ENCODE results near the gene ZSWIM3. TPM values are rescaled to one million over a fixed set of nuclear protein-coding genes. Genes with fewer than 3 reads are reported as not detected.
"Not testable (repeated sequence)": the region's sequence is repeated elsewhere in the genome, so short reads cannot be mapped to it uniquely, and the experiment has no call there.

Gene ZSWIM3
- total and polyA plus RNA-seq, 2 donors: 4.4 to 8.0 TPM

- Histone ChIP-seq H3K9me3 (ENCODE audit: control insufficient read depth in 2 of 2, insufficient read depth in 1 of 2, low read length in 1 of 2) (peaks cover 0 to 1% of the 10 kb centered on the region in 2 donors), H3K27ac (ENCODE audit: low read depth in 1 of 2, low read length in 1 of 2) (no peak overlapping the region), H3K4me1 (ENCODE audit: control insufficient read depth in 2 of 2, insufficient read depth in 2 of 2, low read length in 2 of 2) (peaks cover 9 to 20% of the 10 kb centered on the region in 2 donors), H3K27me3 (ENCODE audit: control insufficient read depth in 2 of 2, insufficient read depth in 1 of 2, low read length in 1 of 2) (peaks cover 9 to 49% of the 10 kb centered on the region in 2 donors), H3K36me3 (ENCODE audit: control insufficient read depth in 2 of 2, insufficient read depth in 2 of 2, low read length in 1 of 2) (no peaks in the 10 kb centered on the region), H3K4me3 (ENCODE audit: low read length in 2 of 2) (no peak overlapping the region)
- DNase-seq (ENCODE audit: low read depth in 6 of 9, low spot score in 9 of 9): no peak
- WGBS: 80% methylated on average over 6 of the region's 6 CpGs
These were observed 29.7 kb upstream of the ZSWIM3 start for GRCh38 chr20:45827712-45828111.

- no peak overlapping the region for H3K4me3 ChIP-seq (ENCODE audit: low read length in 2 of 2)
- peaks cover 0 to 1% of the 10 kb centered on the region in 2 donors for H3K9me3 ChIP-seq (ENCODE audit: control insufficient read depth in 2 of 2, insufficient read depth in 1 of 2, low read length in 1 of 2)
- WGBS: 89% methylated on average over 2 of the region's 2 CpGs
- no peaks in the 10 kb centered on the region for H3K36me3 ChIP-seq (ENCODE audit: control insufficient read depth in 2 of 2, insufficient read depth in 2 of 2, low read length in 1 of 2)
- peaks cover 14 to 49% of the 10 kb centered on the region in 2 donors for H3K27me3 ChIP-seq (ENCODE audit: control insufficient read depth in 2 of 2, insufficient read depth in 1 of 2, low read length in 1 of 2)
- H3K27ac ChIP-seq (ENCODE audit: low read depth in 1 of 2, low read length in 1 of 2): no peak overlapping the region
- H3K4me1 ChIP-seq (ENCODE audit: control insufficient read depth in 2 of 2, insufficient read depth in 2 of 2, low read length in 2 of 2): peaks cover 7 to 12% of the 10 kb centered on the region in 2 donors
- no peak for DNase-seq (ENCODE audit: low read depth in 6 of 9, low spot score in 9 of 9)
These were observed 28.8 kb upstream of the ZSWIM3 start for GRCh38 chr20:45828589-45828988.

- H3K27me3 ChIP-seq (ENCODE audit: control insufficient read depth in 2 of 2, insufficient read depth in 1 of 2, low read length in 1 of 2): peaks cover 20 to 49% of the 10 kb centered on the region in 2 donors
- 94% methylated on average over 4 of the region's 4 CpGs for WGBS
- not testable (repeated sequence) for H3K27ac ChIP-seq (ENCODE audit: low read depth in 1 of 2, low read length in 1 of 2); H3K4me1 ChIP-seq (ENCODE audit: control insufficient read depth in 2 of 2, insufficient read depth in 2 of 2, low read length in 2 of 2); H3K4me3 ChIP-seq (ENCODE audit: low read length in 2 of 2); H3K36me3 ChIP-seq (ENCODE audit: control insufficient read depth in 2 of 2, insufficient read depth in 2 of 2, low read length in 1 of 2); H3K9me3 ChIP-seq (ENCODE audit: control insufficient read depth in 2 of 2, insufficient read depth in 1 of 2, low read length in 1 of 2); DNase-seq (ENCODE audit: low read depth in 6 of 9, low spot score in 9 of 9)
These were observed 27.7 kb upstream of the ZSWIM3 start for GRCh38 chr20:45829673-45830106.

- Histone ChIP-seq H3K9me3 (ENCODE audit: control insufficient read depth in 2 of 2, insufficient read depth in 1 of 2, low read length in 1 of 2) (no peaks in the 10 kb centered on the region), H3K4me1 (ENCODE audit: control insufficient read depth in 2 of 2, insufficient read depth in 2 of 2, low read length in 2 of 2) (peaks cover 6 to 7% of the 10 kb centered on the region in 2 donors), H3K27me3 (ENCODE audit: control insufficient read depth in 2 of 2, insufficient read depth in 1 of 2, low read length in 1 of 2) (peaks cover 22 to 48% of the 10 kb centered on the region in 2 donors), H3K36me3 (ENCODE audit: control insufficient read depth in 2 of 2, insufficient read depth in 2 of 2, low read length in 1 of 2) (no peaks in the 10 kb centered on the region), H3K27ac (ENCODE audit: low read depth in 1 of 2, low read length in 1 of 2) (no peak overlapping the region), H3K4me3 (ENCODE audit: low read length in 2 of 2) (no peak overlapping the region)
- no peak for DNase-seq (ENCODE audit: low read depth in 6 of 9, low spot score in 9 of 9)
- WGBS: 77% methylated on average over 4 of the region's 4 CpGs
These were observed 24.8 kb upstream of the ZSWIM3 start for GRCh38 chr20:45832619-45833018.

- 7% methylated on average over 35 of the region's 35 CpGs for WGBS
These were observed 24.2 kb upstream of the ZSWIM3 start, which contains the start of gene SNX21 for GRCh38 chr20:45833030-45833882. Gene SNX21 (plus strand): TSS chr20:45833799. CDS start chr20:45833920, 121 bp downstream.

GRCh38 chr20:45833883-45834796, 23.3 kb upstream of the ZSWIM3 start:
- peak in 1 of 9 donors; percentile 49 for DNase-seq (ENCODE audit: low read depth in 6 of 9, low spot score in 9 of 9)
- H3K36me3 ChIP-seq (ENCODE audit: control insufficient read depth in 2 of 2, insufficient read depth in 2 of 2, low read length in 1 of 2): no peaks in the 10 kb centered on the region
- H3K4me1 ChIP-seq (ENCODE audit: control insufficient read depth in 2 of 2, insufficient read depth in 2 of 2, low read length in 2 of 2): peaks cover 6 to 7% of the 10 kb centered on the region in 2 donors
- H3K27ac ChIP-seq (ENCODE audit: low read depth in 1 of 2, low read length in 1 of 2): peak overlapping the region in 1 of 2 donors; percentile 65
- WGBS: 15% methylated on average over 71 of the region's 71 CpGs
- H3K9me3 ChIP-seq (ENCODE audit: control insufficient read depth in 2 of 2, insufficient read depth in 1 of 2, low read length in 1 of 2): no peaks in the 10 kb centered on the region
- H3K4me3 ChIP-seq (ENCODE audit: low read length in 2 of 2): peak overlapping the region; percentile 27 to 62
- H3K27me3 ChIP-seq (ENCODE audit: control insufficient read depth in 2 of 2, insufficient read depth in 1 of 2, low read length in 1 of 2): peaks cover 22 to 45% of the 10 kb centered on the region in 2 donors

More at GRCh38 chr20:45833030-45833882, 24.2 kb upstream of the ZSWIM3 start, which contains the start of gene SNX21:
- H3K27ac ChIP-seq (ENCODE audit: low read depth in 1 of 2, low read length in 1 of 2): peak within 1 kb of the TSS; percentile 18 to 65
- no peaks in the 10 kb centered on the region for H3K36me3 ChIP-seq (ENCODE audit: control insufficient read depth in 2 of 2, insufficient read depth in 2 of 2, low read length in 1 of 2)
- DNase-seq (ENCODE audit: low read depth in 6 of 9, low spot score in 9 of 9): no peak
- H3K4me3 ChIP-seq (ENCODE audit: low read length in 2 of 2): peak within 1 kb of the TSS; percentile 27 to 62
- H3K27me3 ChIP-seq (ENCODE audit: control insufficient read depth in 2 of 2, insufficient read depth in 1 of 2, low read length in 1 of 2): peaks cover 22 to 48% of the 10 kb centered on the region in 2 donors
- no peaks in the 10 kb centered on the region for H3K9me3 ChIP-seq (ENCODE audit: control insufficient read depth in 2 of 2, insufficient read depth in 1 of 2, low read length in 1 of 2)
- peaks cover 6 to 7% of the 10 kb centered on the region in 2 donors for H3K4me1 ChIP-seq (ENCODE audit: control insufficient read depth in 2 of 2, insufficient read depth in 2 of 2, low read length in 2 of 2)

GRCh38 chr20:45834797-45835161, 22.6 kb upstream of the ZSWIM3 start:
- H3K9me3 ChIP-seq (ENCODE audit: control insufficient read depth in 2 of 2, insufficient read depth in 1 of 2, low read length in 1 of 2): no peaks in the 10 kb centered on the region
- no peak for DNase-seq (ENCODE audit: low read depth in 6 of 9, low spot score in 9 of 9)
- no peaks in the 10 kb centered on the region for H3K36me3 ChIP-seq (ENCODE audit: control insufficient read depth in 2 of 2, insufficient read depth in 2 of 2, low read length in 1 of 2)
- no peak overlapping the region for H3K4me3 ChIP-seq (ENCODE audit: low read length in 2 of 2)
- no peak overlapping the region for H3K27ac ChIP-seq (ENCODE audit: low read depth in 1 of 2, low read length in 1 of 2)
- H3K4me1 ChIP-seq (ENCODE audit: control insufficient read depth in 2 of 2, insufficient read depth in 2 of 2, low read length in 2 of 2): peaks cover 6 to 7% of the 10 kb centered on the region in 2 donors
- 96% methylated on average over 14 of the region's 14 CpGs for WGBS
- H3K27me3 ChIP-seq (ENCODE audit: control insufficient read depth in 2 of 2, insufficient read depth in 1 of 2, low read length in 1 of 2): peaks cover 22 to 45% of the 10 kb centered on the region in 2 donors

GRCh38 chr20:45835329-45835765, 22.1 kb upstream of the ZSWIM3 start:
- Histone ChIP-seq H3K27ac (ENCODE audit: low read depth in 1 of 2, low read length in 1 of 2) (no peak overlapping the region), H3K4me1 (ENCODE audit: control insufficient read depth in 2 of 2, insufficient read depth in 2 of 2, low read length in 2 of 2) (peaks cover 6 to 7% of the 10 kb centered on the region in 2 donors), H3K9me3 (ENCODE audit: control insufficient read depth in 2 of 2, insufficient read depth in 1 of 2, low read length in 1 of 2) (no peaks in the 10 kb centered on the region), H3K27me3 (ENCODE audit: control insufficient read depth in 2 of 2, insufficient read depth in 1 of 2, low read length in 1 of 2) (peaks cover 22 to 44% of the 10 kb centered on the region in 2 donors), H3K4me3 (ENCODE audit: low read length in 2 of 2) (no peak overlapping the region), H3K36me3 (ENCODE audit: control insufficient read depth in 2 of 2, insufficient read depth in 2 of 2, low read length in 1 of 2) (peaks cover 0 to 4% of the 10 kb centered on the region in 2 donors)
- DNase-seq (ENCODE audit: low read depth in 6 of 9, low spot score in 9 of 9): no peak
- 90% methylated on average over 3 of the region's 3 CpGs for WGBS

Measured in thymus (tissue), 11 donors.